Glutamatergic neuron (in vitro differentiated cells): ENCODE data around the gene GCLC. TPM values are rescaled to one million over a fixed set of nuclear protein-coding genes. Genes with fewer than 3 reads are reported as not detected.

Experiments
- DNase-seq: peaks from one replicate; pipeline ENCODE4 v3.0.0; 2022
- H3K27ac Mint-ChIP-seq: one replicate; pipeline ENCODE4 v1.8.0; 2020; ENCODE audit warnings: mild to moderate bottlenecking, mixed read lengths, inconsistent platforms; ENCODE audit not compliant: unreplicated experiment
- H3K27me3 Mint-ChIP-seq: one replicate; pipeline ENCODE4 v1.8.0; 2020; ENCODE audit warnings: mild to moderate bottlenecking, moderate library complexity, mixed read lengths, inconsistent platforms; ENCODE audit not compliant: unreplicated experiment
- H3K36me3 Mint-ChIP-seq: one replicate; pipeline ENCODE4 v1.8.0; 2020; ENCODE audit warnings: mild to moderate bottlenecking, mixed read lengths, inconsistent platforms; ENCODE audit not compliant: unreplicated experiment
- H3K4me1 Mint-ChIP-seq: one replicate; pipeline ENCODE4 v1.8.0; 2020; ENCODE audit warnings: mild to moderate bottlenecking, low read depth, mixed read lengths, inconsistent platforms; ENCODE audit not compliant: unreplicated experiment
- H3K4me3 Mint-ChIP-seq: one replicate; pipeline ENCODE4 v1.8.0; 2020; ENCODE audit warnings: mild to moderate bottlenecking, mixed read lengths, inconsistent platforms; ENCODE audit not compliant: unreplicated experiment
- H3K9me3 Mint-ChIP-seq: one replicate; pipeline ENCODE4 v1.8.0; 2020; ENCODE audit warnings: mild to moderate bottlenecking, moderate library complexity, mixed read lengths, inconsistent platforms; ENCODE audit not compliant: unreplicated experiment
- long read RNA-seq: library from polyadenylated mRNA; unstranded; transcript quantifications from one replicate; pipeline ENCODE4 v2.0.0, GENCODE V29; 2020; ENCODE audit not compliant: unreplicated experiment
- total RNA-seq: library from RNA; stranded (reverse); fragmentation: NEBNext Ultra II Directional; extraction: Animal tissue kit (Norgen Biotek cat#: 25700); gene quantifications from one replicate; pipeline ENCODE4 v1.2.1, GENCODE V29; 2021; ENCODE audit not compliant: unreplicated experiment
- TF ChIP-seq, protein P1 (sequence below): fragments of 200-600 bp; sonication (generic); IDR thresholded peaks from one replicate; pipeline ENCODE4 v1.5.0; 2021; ENCODE audit not compliant: partially characterized antibody, unreplicated experiment

GCLC gene
- 29.1 TPM for total RNA-seq
- long read RNA-seq, partial matches to known transcripts = 0 of 3 reads
- long read RNA-seq, other reads (novel, unspliced or antisense) = 1 of 3 reads

DNA sequence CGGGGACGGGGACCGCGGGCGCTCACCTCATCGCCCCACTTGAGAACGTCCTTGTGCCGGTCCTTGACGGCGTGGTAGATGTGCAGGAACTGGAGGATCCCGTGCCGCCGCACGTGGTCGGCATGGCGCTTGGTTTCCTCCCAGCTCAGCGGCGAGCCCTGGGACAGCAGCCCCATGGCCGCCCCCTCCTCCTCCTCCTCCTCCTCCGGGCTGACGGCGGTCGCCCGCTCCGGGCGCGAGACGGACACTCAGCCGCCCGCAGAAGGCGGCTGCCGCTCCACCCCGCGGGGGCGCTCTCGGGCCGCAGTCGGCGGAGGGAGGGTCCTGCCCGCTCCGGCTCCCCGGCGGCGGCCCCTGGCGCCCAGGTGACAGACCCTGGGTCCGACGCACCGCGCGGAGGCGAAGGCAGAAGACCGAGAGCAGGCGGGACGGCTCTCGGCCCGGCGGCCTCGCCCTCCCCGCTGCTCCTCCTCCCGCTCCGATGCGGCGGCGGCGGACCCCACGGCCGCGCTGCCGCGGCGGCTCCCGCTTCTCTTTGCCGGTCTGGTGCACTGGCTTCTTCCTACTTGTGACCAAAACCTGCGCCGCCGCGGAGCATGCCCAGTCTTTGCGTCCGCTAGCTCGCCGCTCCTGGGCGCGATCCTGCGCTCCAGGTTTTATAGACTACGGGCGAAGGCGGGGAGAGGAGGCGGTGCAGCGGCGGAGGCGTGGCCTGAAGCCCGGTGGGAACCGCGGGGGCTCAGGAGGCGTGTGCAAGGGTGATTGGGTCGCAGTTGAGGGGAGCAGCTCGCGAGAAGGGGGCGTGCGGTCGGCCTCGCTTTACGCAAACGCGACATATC is at the start of gene GCLC:
TSS of gene GCLC (minus strand) at position 632 of the 839 bp plus-strand sequence. CDS start at position 176, 456 bp downstream.
- peaks cover 7% of the 10 kb centered on the region for H3K4me1 Mint-ChIP-seq

DNA sequence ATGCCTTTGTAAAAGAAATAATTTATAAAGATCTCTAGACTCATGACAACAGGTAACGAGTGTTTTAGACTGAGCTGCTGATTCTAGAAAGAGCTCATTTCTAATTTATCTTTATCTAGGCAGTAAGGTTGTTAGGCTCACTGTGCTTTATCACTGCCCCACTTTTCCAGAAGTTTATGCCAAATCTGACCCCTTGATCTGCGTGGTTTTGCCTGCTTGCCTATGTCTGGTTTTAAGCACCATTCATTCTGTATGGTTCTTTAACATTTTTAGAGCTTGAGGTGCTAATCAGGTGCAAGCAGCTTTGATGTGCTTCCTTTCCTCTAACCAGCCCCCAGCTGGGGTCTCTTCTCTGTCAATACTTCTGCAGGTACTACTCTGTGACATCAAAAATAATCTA is 49.7 kb upstream of the GCLC start:
- DNase-seq = no peak
- H3K4me3 Mint-ChIP-seq = no peak overlapping the region
- no peaks in the 10 kb centered on the region for H3K27me3 Mint-ChIP-seq
- H3K36me3 Mint-ChIP-seq = no peaks in the 10 kb centered on the region
- H3K9me3 Mint-ChIP-seq = peaks cover 1% of the 10 kb centered on the region
- H3K27ac Mint-ChIP-seq = no peak overlapping the region
- H3K4me1 Mint-ChIP-seq = no peaks in the 10 kb centered on the region
- TF ChIP-seq, protein P1, sequence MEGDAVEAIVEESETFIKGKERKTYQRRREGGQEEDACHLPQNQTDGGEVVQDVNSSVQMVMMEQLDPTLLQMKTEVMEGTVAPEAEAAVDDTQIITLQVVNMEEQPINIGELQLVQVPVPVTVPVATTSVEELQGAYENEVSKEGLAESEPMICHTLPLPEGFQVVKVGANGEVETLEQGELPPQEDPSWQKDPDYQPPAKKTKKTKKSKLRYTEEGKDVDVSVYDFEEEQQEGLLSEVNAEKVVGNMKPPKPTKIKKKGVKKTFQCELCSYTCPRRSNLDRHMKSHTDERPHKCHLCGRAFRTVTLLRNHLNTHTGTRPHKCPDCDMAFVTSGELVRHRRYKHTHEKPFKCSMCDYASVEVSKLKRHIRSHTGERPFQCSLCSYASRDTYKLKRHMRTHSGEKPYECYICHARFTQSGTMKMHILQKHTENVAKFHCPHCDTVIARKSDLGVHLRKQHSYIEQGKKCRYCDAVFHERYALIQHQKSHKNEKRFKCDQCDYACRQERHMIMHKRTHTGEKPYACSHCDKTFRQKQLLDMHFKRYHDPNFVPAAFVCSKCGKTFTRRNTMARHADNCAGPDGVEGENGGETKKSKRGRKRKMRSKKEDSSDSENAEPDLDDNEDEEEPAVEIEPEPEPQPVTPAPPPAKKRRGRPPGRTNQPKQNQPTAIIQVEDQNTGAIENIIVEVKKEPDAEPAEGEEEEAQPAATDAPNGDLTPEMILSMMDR = no peak

More for the DNA sequence above, at the start of gene GCLC:
- peaks cover 3% of the 10 kb centered on the region for H3K9me3 Mint-ChIP-seq
- H3K27ac Mint-ChIP-seq = peak within 1 kb of the TSS; percentile 96
- DNase-seq = peak; percentile 96
- TF ChIP-seq, protein P1 = peak; percentile 78
- H3K27me3 Mint-ChIP-seq = peaks cover 4% of the 10 kb centered on the region
- peaks cover 8% of the 10 kb centered on the region for H3K36me3 Mint-ChIP-seq
- H3K4me3 Mint-ChIP-seq = peak within 1 kb of the TSS; percentile 98

DNA sequence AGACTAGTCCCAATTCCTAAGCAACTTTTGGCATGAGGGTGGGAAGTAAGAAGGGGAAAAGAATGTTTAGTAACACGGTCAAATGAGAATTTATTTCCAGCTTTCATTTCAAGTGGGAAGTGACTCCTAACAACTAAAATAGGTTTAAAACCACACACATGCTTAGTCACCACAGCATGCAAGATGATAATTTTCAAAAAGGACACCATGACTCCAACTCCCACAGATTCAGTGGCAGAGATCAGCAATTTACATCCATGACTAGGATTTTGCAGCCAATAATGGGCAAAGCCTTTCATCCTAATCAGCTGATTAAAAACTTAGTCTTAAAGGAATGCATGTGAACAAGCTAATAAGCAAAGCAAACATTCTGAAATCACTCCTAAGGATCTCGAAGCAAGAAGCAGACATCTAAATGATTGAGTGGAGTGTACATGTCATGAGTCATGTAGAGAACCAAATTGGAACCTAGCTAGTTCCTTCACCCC is 48.1 kb upstream of the GCLC start:
- H3K36me3 Mint-ChIP-seq = no peaks in the 10 kb centered on the region
- no peak overlapping the region for H3K27ac Mint-ChIP-seq
- no peak for DNase-seq
- TF ChIP-seq, protein P1 = no peak
- H3K27me3 Mint-ChIP-seq = no peaks in the 10 kb centered on the region
- H3K4me3 Mint-ChIP-seq = no peak overlapping the region
- no peaks in the 10 kb centered on the region for H3K4me1 Mint-ChIP-seq
- peaks cover 1% of the 10 kb centered on the region for H3K9me3 Mint-ChIP-seq

DNA sequence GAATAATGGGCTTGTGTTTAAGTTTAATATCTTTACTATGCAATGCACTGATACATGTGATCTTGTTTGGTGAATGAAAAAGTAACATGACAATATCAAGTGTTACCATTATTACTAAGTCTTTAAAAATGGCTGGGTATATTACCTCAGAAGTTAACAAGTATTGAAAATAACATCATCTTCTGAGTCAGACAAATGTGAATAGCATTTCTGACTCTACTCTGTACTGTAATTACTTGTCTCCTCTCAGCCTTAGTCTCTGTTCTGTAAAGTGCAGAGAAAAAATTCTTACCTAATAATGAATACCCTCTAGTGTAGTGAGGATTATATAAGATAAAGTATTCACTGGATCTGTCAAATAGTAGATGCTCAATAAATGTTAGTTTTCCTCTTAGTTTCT is 47.0 kb upstream of the GCLC start:
- H3K27me3 Mint-ChIP-seq = no peaks in the 10 kb centered on the region
- no peak overlapping the region for H3K4me3 Mint-ChIP-seq
- no peak for DNase-seq
- no peak overlapping the region for H3K27ac Mint-ChIP-seq
- no peaks in the 10 kb centered on the region for H3K4me1 Mint-ChIP-seq
- no peaks in the 10 kb centered on the region for H3K36me3 Mint-ChIP-seq
- TF ChIP-seq, protein P1 = no peak
- peaks cover 1% of the 10 kb centered on the region for H3K9me3 Mint-ChIP-seq

DNA sequence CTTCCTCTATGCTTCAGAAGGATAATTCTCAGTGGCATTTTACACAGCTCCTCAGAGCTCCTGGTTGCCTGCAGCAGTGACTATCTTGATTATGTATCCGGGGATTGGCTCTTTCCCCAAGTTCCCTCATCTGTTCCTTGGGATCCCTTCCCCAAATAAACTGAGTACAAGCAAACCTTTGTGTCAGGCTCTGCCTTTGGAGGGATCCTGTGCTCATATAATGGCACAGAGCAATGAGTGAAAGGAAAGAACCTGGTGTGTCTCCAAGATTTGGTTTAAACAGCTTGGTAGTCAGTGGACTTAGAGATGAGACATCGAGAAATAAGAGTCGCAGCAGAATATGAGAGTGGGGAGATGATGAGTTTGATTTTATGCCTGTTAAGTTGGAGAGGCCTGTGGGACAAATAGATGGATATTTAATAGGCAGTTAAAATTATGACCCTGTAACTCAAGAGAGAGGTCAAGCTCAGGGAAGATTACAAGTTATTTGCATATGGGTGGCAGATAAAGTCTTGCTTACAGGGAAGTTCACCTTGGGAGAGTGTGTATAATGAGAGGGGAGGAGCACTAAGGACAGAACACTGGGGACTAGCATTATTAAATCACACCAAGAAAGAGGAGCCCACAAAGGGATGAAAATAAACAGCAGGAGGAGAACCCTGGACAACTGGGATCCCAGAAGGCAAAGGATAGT is 44.1 kb upstream of the GCLC start:
- Mint-ChIP-seq H3K36me3 (no peaks in the 10 kb centered on the region), H3K27me3 (no peaks in the 10 kb centered on the region), H3K4me1 (no peaks in the 10 kb centered on the region), H3K9me3 (no peaks in the 10 kb centered on the region), H3K27ac (no peak overlapping the region), H3K4me3 (no peak overlapping the region)
- TF ChIP-seq, protein P1 = no peak
- DNase-seq = no peak
